Testis (tissue), 2 donors: ENCODE results near the gene FKBP10.

ENCODE experiments used
- POLR2A ChIP-seq: fragments of 450-650 bp; IDR thresholded peaks from one replicate; pipeline ENCODE4 v1.6.1; 2017; ENCODE audit warnings: antibody characterized with exemption, mild to moderate bottlenecking, moderate library complexity
- TF ChIP-seq, protein P1 (sequence below), 3 experiments: fragments of 450-650 bp in 2 of 3; fragments of 200-600 bp in 1 of 3; sonication (generic) in 1 of 3; IDR thresholded peaks; one replicate each; pipeline ENCODE4 v1.5.1; 2016 to 2019; ENCODE audit warnings: antibody characterized with exemption in 3 of 3, mild to moderate bottlenecking in 2 of 3, moderate library complexity in 1 of 3

DNA sequence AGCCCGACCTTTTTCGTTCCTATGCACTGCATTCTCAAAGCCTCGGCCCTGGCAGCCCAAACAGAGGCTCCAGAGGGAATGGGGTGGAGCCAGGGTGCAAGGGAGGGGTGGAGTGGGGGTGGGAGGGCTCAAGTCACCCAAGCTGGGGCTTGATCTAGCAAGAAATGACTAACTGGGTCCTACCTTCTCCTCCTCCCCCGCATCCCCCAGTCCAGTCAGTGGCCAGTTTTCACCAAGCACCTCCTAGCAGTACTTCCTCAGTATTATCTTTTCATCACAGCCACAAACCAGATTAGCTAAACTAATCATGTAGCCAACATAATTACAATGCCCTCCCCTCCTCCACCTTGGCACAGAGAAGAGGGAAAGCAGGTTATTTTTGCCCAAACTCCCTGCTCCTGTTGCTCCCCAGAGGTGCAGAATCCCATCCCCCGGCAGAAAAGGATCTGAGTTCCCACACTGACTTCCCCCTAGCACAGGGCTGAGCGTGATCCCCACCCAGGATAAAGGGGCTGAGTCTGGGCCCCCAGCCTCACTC is 28.5 kb upstream of the FKBP10 start:
- TF ChIP-seq, protein P1, sequence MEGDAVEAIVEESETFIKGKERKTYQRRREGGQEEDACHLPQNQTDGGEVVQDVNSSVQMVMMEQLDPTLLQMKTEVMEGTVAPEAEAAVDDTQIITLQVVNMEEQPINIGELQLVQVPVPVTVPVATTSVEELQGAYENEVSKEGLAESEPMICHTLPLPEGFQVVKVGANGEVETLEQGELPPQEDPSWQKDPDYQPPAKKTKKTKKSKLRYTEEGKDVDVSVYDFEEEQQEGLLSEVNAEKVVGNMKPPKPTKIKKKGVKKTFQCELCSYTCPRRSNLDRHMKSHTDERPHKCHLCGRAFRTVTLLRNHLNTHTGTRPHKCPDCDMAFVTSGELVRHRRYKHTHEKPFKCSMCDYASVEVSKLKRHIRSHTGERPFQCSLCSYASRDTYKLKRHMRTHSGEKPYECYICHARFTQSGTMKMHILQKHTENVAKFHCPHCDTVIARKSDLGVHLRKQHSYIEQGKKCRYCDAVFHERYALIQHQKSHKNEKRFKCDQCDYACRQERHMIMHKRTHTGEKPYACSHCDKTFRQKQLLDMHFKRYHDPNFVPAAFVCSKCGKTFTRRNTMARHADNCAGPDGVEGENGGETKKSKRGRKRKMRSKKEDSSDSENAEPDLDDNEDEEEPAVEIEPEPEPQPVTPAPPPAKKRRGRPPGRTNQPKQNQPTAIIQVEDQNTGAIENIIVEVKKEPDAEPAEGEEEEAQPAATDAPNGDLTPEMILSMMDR (IDR thresholded peaks at IDR 0.05), result no peak
- no peak for TF ChIP-seq POLR2A
